Stimulated activated CD8-positive, alpha-beta memory T cell treated with anti-CD3 and anti-CD28 coated beads, Interleukin-2, amount 100 ng/mL, for 48 hours (primary cell): ENCODE data around the gene RXFP4.
"Not testable (repeated sequence)": the region's sequence is repeated elsewhere in the genome, so short reads cannot be mapped to it uniquely, and the experiment has no call there.

ENCODE experiments used
- DNase-seq, 2 donors: peaks; one replicate each; pipeline ENCODE4 v3.0.0-alpha.2; 2020; ENCODE audit warnings: low read depth in 2 of 2

The RXFP4 gene

GRCh38 chr1:155940993-155941844 is at the start of gene RXFP4:
RXFP4 (plus strand) TSS chr1:155941638; CDS start chr1:155941710, 72 bp downstream.
- DNase-seq: no peak

GRCh38 chr1:155892796-155893195 is 48.6 kb upstream of the RXFP4 start:
- no peak for DNase-seq

- no peak for DNase-seq
Measured at GRCh38 chr1:155893389-155894142, 47.9 kb upstream of the RXFP4 start.

GRCh38 chr1:155895617-155896016 is 45.8 kb upstream of the RXFP4 start:
- DNase-seq: not testable (repeated sequence)

GRCh38 chr1:155896476-155896875 is 45.0 kb upstream of the RXFP4 start:
- not testable (repeated sequence) for DNase-seq

GRCh38 chr1:155897746-155898145 is 43.7 kb upstream of the RXFP4 start:
- DNase-seq: no peak

GRCh38 chr1:155898888-155899287 is 42.5 kb upstream of the RXFP4 start:
- no peak for DNase-seq

- no peak for DNase-seq
Measured at GRCh38 chr1:155899683-155900082, 41.8 kb upstream of the RXFP4 start.

- no peak for DNase-seq
Measured at GRCh38 chr1:155900161-155900560, 41.3 kb upstream of the RXFP4 start.

GRCh38 chr1:155904261-155904660 is 37.2 kb upstream of the RXFP4 start:
- DNase-seq: no peak

- DNase-seq: no peak
Measured at GRCh38 chr1:155909894-155910293, 31.5 kb upstream of the RXFP4 start.

GRCh38 chr1:155910621-155911121 is 30.8 kb upstream of the RXFP4 start:
- DNase-seq: no peak

GRCh38 chr1:155911156-155912055 is 30.0 kb upstream of the RXFP4 start, which contains the start of gene RIT1:
RIT1 (minus strand) TSS chr1:155911349; CDS start chr1:155910761, 588 bp downstream.
- DNase-seq: peak; percentile 79 to 80

GRCh38 chr1:155912056-155912536 is 29.3 kb upstream of the RXFP4 start:
- DNase-seq: no peak

- DNase-seq: no peak
Measured at GRCh38 chr1:155913969-155914757, 27.3 kb upstream of the RXFP4 start.

- DNase-seq: no peak
Measured at GRCh38 chr1:155918660-155919059, 22.8 kb upstream of the RXFP4 start.

- no peak for DNase-seq
Measured at GRCh38 chr1:155919801-155920200, 21.6 kb upstream of the RXFP4 start.

GRCh38 chr1:155920717-155921116 is 20.7 kb upstream of the RXFP4 start:
- DNase-seq: no peak

GRCh38 chr1:155925506-155925905 is 15.9 kb upstream of the RXFP4 start:
- no peak for DNase-seq

- DNase-seq: no peak
Measured at GRCh38 chr1:155929057-155929456, 12.4 kb upstream of the RXFP4 start.

GRCh38 chr1:155930725-155931124 is 10.7 kb upstream of the RXFP4 start:
- DNase-seq: not testable (repeated sequence)
